Muscle of back (tissue), 11 donors: ENCODE data around the gene SCUBE1. TPM values are rescaled to one million over a fixed set of nuclear protein-coding genes. Genes with fewer than 3 reads are reported as not detected.
A peak's percentile ranks its signal among the peaks of the same experiment; 100 is the strongest.
"Not testable (repeated sequence)": the region's sequence is repeated elsewhere in the genome, so short reads cannot be mapped to it uniquely, and the experiment has no call there.

ENCODE experiments used
- DNase-seq, 3 donors: peaks; one replicate each; pipeline versions ENCODE4 v3.0.0 to v3.0.0-alpha.2; 2013
- polyA plus RNA-seq, 10 donors: library from polyadenylated mRNA; unstranded; fragments of 120-200 nt; gene quantifications; one replicate each; pipeline ENCODE4 v1.2.1, GENCODE V29; 2013; ENCODE audit not compliant: insufficient read length in 10 of 10

The SCUBE1 gene
- polyA plus RNA-seq, 10 donors: 0.20 to 1.1 (median 0.49) TPM

DNA sequence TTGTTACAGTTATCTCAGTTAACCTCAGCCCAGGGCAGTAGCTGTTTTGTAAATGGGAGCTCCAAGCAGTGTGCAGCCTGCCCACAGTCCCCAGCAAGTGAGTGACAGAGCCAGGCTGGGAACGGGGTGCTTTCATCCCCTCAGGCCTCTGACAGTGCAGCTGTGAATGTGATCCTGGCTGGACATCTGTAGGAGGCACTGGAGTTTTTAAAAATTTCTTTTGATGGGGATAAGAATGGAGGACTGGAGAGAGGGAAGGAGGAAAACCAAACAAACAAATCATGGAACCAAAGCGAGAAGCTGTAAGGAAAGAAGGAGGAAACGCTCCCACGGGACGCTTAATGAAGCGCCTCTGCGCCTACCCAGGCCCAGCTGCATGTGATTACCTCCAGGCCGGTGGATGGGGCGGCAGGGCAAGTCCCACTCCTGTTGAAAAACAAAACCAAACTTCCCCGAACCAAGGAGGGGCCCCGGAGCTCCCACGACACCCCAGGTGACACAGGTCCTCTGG, 40.6 kb downstream of the SCUBE1 start:
- peak in 1 of 3 donors; percentile 55 for DNase-seq

DNA sequence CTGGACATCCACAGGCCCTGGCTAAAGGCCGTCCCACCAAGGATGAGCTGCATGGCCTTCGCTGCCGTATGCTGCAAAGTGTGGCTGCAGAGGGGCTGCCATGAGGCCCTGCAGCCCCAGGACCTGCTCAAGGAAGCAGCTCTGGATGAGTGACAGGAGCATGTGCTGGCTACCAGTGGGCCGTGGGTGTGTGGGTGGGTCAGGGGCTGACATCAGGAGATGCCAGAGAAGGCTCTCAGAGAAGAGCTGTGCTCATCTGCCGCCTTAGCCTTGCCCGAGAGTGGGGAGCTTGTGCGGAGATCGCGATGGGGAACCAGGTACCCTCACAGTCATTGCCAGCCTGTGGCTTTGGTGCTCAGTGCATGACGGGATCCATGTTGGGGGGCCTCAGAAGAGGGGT, 41.3 kb downstream of the SCUBE1 start:
- no peak for DNase-seq

DNA sequence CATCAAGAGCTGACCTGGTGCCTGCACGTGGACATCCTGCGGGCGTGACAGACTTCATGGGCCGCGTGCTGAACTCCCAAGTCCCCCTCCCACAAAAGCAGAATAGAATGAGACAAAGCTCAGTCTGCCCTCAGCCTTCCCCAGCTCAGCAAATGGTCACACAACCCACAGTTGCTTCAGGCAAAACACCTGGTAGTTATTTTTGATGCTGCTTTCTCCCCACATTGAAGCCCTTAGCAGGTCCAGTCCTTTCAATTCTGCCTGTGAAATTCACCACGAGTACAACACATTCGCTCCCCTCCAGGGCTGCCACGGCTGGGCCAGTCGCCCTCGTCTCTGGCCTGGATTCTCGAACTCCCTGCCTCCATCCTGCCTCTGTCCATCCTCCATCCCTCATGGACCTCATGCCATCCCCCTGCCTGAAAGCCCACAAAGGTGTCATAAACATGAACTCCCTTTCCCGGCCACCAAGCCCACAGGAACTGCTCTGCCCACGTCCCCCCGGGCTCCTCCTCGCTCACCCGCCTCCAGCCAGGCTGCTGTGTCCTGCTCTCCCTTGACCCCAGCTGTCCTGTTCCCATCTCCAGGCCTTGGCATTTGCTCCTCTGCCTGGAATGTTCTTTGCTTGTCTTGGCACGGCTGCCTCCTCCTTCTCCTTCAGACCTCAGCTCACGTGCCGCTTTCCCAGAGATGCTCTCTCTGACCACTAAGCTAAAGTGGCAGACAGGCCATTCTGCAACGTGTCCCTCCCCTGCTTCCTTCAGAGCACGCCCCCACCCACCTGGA, 42.1 kb downstream of the SCUBE1 start:
- no peak for DNase-seq

DNA sequence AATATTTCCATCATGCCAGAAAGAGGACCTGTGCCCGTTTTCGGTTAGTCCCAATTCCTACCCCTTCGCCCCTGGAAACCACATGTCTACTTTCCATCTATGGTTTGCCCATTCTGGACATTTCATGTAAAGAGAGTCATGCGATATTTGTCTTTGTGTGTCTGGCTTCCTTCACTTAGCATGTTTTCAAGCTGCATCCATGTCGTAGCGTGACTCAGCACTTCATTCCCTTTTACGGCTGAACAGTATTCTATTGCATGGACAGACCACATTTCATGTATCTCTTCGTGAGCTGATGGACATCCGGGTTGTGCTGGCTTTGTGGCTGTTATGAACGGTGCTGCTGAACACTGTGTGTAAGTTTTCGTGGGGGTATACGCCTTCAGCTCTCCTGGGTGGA, 43.4 kb downstream of the SCUBE1 start:
- no peak for DNase-seq

DNA sequence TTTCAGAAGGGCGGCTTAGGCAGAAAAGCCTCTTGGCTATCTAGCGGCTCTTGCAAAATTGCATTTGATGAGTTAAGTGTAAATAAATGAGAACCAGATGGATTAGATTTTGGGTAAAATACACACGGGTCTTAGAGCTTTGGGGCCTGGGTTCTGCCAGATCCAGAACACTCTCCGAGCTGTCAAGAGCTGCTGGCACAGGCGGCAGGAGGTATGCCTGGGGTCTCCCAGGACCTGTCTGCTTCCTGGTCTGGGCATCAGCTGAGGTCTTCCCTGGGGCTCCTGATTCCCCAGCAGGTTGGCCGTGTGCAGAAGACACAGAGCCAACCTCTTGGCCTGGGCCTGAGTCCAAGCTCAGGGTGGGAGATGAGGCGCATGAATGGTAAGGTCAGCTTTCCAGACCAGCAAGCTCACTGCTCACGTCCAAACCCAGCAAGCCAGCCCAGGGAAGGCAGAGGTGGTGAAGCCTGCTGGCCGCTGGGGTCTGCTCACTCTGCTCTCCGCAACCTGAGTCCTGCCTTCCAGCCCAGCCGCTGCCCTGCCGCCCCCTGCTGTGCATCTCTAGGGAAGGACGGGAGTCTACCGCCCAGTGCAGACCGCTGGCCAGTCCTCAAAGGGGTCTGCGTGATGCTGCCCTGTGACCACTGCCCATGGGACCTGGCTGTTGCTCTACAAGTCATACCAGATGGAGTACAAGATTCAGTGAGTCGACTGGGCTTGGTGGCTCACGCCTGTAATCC, 44.9 kb downstream of the SCUBE1 start:
- DNase-seq: peak in 1 of 3 donors; percentile 64

DNA sequence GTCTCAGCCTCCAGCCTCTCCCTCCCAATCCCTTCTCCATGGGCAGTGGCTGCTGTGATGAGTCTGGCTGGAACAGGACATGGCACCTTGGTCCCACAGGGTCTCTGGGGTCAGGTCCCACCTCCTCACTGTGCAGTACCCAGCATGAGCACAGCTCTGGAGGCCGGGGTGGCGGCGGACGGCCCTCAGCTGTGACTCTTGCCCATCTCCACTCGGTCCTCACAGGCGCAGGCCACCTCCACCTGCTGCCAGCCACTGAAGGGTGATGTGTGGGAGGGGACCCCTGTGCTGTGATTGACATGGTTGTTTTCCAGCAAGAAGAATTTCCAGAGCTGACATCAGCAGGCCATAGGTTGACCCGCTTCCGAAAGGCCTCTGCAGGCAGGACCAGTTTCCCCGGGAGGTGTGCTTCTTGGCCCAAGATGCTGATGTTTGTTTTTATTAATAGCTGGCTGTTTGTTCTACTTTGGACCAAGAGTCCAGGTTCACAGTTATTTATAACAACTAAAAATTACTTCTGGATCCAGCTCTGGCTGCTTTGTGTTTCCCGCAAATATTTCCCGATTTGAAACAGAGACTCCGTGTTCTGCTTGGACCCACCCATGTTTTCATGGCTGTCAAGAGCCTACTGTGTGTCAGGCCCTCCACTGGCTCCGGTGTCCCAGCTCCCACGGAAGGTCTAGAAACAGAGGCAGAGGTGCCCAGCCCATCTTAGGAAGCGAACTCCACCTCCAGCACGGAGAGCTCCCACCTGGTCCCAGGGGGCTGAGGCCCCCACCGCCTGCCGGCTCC, 45.7 kb downstream of the SCUBE1 start:
- DNase-seq: no peak

GRCh38 chr22:43296276-43296902, 46.8 kb downstream of the SCUBE1 start:
- DNase-seq: no peak

DNA sequence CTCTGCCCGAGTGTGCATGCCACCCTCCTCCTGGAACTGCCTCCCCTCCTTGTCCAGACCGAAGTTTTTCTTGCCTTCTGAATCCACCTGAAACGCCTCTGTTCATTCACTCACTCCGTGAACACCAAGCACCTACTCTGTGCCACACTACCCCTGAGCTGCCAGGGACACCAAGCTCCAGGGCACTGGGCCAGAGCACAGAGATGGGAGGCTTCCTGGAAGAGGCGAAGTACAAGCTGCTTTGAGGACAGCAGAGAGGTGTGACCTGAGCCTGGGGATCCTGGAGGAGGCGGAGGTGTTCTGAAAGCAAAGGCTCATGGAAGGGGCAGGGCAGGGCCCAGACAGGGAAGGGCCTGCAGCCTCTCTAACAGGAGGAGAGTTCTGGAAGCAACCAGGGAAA, 47.5 kb downstream of the SCUBE1 start:
- DNase-seq: no peak

DNA sequence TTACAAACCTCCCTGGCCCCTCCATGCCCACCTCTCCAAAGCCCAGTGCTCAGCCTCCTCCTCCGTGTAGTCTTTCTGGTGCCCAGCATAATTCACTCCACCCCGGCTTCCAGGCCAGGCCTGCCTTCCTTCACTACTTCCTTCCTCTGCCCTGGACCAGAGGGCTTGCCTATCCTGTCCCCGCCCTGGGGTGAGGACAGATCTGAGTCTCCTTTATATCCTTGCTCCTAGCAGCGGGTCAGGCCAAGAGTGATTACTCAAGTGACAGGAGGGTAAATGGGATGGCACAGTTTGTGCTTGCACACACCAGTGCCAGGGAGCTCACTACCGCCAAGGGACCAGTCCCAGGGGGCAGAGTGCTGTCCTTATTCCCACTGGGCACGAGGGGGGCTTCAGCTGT, 48.0 kb downstream of the SCUBE1 start:
- DNase-seq: no peak

DNA sequence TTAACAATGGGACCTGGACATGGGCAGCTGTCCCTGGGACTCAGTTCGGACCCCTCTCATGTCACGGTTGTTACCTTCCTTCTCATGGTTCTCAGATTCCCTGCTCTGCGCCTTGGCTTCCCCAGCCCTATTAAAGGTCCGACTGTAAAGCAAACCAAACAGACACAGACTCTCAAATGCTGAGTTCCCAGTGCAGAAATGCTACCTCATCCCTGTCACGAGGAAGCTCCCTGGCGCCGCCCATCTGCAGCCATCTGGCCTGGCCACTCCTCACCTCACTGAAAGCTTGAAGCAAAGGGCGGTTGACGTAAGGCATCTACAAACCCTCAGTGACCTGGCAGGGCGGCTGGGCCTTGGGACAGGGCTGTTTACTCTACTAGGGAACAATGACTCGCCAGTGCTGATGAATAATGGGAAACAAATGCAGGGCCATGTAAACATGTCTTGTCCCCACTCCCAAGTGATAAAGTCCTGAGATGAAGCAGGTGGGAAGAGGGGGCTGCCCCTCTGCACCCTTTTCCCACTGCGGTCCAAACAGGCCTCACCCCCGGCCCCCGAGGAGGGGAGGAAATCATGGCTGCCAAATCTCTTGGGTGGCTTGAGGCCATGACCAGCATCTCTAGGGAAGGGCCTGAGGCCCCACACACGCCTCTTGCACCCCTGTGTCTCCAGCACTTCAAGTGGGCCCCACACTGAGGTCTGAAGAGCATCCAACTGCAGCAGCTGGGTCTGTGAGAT, 49.3 kb downstream of the SCUBE1 start:
- peak in 2 of 3 donors; percentile 45 to 80 for DNase-seq

DNA sequence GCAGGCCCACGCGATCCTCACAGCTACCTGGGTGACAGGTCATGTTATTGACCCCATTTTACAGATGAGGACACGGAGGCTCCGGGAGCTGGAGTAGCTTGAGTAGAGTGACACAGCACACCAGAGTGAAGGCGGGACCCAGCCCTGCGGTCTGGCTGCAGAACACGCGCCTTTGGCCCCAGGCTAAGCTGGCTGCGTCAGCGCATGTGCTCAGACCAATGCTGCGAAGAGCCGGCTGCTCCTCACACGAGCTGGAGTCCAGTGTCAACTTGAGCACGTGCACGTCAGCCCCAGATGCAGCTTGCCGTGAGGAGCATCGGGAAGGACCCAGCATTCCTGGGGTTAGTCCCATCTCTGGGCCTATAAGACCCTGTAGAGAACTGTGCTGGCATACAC, 49.9 kb downstream of the SCUBE1 start:
- peak in 1 of 3 donors; percentile 74 for DNase-seq

- DNase-seq: no peak
Measured at GRCh38 chr22:43292630-43293018, 50.5 kb downstream of the SCUBE1 start.

GRCh38 chr22:43291381-43291780, 51.8 kb downstream of the SCUBE1 start:
- DNase-seq: no peak

DNA sequence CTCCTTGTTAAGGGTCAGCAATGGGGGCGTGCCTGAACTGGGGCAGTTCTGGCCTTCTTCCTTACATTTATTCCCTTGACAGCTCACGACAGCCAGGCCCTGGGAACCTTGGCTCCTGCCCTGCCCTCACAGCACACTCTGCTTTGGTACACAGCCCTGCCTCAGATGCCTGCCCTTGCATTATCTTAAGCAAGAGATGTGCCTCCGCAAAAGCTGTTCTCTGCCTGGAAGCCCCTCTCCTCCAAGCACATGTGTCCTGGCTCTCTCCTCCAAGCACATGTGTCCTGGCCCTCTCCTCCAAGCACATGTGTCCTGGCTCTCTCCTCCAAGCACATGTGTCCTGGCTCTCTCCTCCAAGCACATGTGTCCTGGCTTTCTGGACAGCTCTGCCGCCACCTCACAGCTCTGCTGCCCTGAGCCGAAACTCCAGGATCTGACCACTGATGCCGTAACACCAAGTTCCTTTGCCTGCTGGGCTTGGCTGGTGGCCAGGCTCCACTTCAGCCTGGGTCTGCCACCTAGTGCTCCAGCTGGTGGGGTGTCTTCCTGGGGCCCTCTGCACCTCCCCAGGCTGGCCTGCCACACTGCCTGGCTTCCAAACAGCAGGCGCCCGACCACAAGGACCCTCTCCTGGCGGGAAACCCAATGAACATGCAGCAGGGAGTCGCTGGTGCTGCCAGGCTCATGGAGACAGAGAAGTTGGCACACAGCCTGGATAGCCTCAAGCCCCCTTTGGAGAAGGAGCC, 53.0 kb downstream of the SCUBE1 start:
- DNase-seq: peak in 1 of 3 donors; percentile 71

- no peak for DNase-seq
Measured at GRCh38 chr22:43289531-43289963, 53.6 kb downstream of the SCUBE1 start.

- DNase-seq: no peak
Measured at GRCh38 chr22:43288807-43289420, 54.3 kb downstream of the SCUBE1 start.

- DNase-seq: no peak
Measured at GRCh38 chr22:43288378-43288777, 54.8 kb downstream of the SCUBE1 start.

DNA sequence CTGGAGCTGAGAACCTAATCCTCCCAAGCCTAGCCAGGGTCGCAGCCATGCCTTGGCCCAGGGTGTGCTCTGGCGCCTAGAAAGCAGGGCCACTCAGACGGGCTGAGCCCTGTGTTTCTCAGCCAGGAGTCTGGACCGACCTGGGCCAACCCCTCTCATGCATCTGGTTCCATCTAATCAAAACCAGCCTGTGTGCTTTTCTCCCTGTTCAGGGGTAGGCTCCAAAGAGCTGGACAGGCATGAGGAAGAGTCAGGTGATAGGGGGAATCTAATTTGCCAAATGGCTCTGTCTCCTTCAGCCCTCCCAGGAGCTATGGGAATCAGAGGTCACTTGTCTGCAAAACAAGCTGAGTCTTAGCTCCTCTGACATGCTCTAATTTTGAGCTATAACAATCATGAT, 55.7 kb downstream of the SCUBE1 start:
- DNase-seq: no peak

GRCh38 chr22:43281394-43281793, 61.8 kb downstream of the SCUBE1 start:
- DNase-seq: no peak

DNA sequence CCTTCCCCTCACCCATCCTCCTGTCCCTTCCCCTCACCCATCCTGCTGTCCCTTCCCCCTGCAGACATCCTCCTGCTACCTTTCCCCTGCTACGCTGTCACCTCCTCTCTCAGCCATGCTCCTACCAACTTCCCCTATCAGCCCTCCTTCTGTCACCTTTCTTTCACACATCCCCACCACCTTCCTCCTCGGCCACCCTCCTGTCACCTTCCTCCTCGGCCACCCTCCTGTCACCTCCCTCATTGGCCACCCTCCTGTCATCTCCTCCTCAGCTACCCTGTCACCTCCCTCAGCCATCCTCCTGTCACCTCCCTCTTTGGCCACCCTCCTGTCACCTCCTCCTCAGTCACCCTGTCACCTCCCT, 62.7 kb downstream of the SCUBE1 start:
- DNase-seq: not testable (repeated sequence)
